Measurements from ENCODE around the gene TBC1D16. TPM values are rescaled to one million over a fixed set of nuclear protein-coding genes. Genes with fewer than 3 reads are reported as not detected.

The TBC1D16 gene
- total and polyA plus RNA-seq, 2 donors (not counting 1 experiment from before 2014, with no cell fraction given), result 8.3 to 30.4 TPM

- H3K4me3 ChIP-seq (replicated peaks in 1 of 4; ENCODE audit: control extremely low read depth in 1 of 4, insufficient read depth in 1 of 4, low read depth in 3 of 4, low read length in 4 of 4), result no peak overlapping the region
- no peak overlapping the region for H3K27ac ChIP-seq (ENCODE audit: insufficient read depth, low read length)
- no peak for TF ChIP-seq EZH2 (IDR thresholded peaks at IDR 0.05; ENCODE audit: low read length, missing control alignments)
- no peak for TF ChIP-seq CTCF (conservative IDR thresholded peaks at IDR 0.05 in 1 of 2, IDR thresholded peaks at IDR 0.05 in 1 of 2; ENCODE audit: low read depth in 1 of 2, low read length in 2 of 2)
- H3K9ac ChIP-seq (ENCODE audit: insufficient read depth, low read length), result no peak overlapping the region
- no peak overlapping the region for H2AFZ ChIP-seq (ENCODE audit: low read length)
- H3K4me2 ChIP-seq (ENCODE audit: extremely low read depth, insufficient read depth, low read length), result no peak overlapping the region
- no peaks in the 10 kb centered on the region for H3K79me2 ChIP-seq (ENCODE audit: control insufficient read depth, insufficient read depth, low read length)
- H3K27me3 ChIP-seq (ENCODE audit: control insufficient read depth, insufficient read depth, low read length), result no peaks in the 10 kb centered on the region
- peaks cover 3% of the 10 kb centered on the region for H3K36me3 ChIP-seq (ENCODE audit: control insufficient read depth, insufficient read depth, low read length)
- DNase-seq (ENCODE audit: low read depth in 2 of 2), result peak; percentile 91 to 95
- H3K4me1 ChIP-seq (ENCODE audit: control insufficient read depth, extremely low read depth, insufficient read depth, low read length), result peaks cover 22% of the 10 kb centered on the region
- H4K20me1 ChIP-seq (ENCODE audit: control insufficient read depth, extremely low read depth, insufficient read depth, low read length), result no peaks in the 10 kb centered on the region
- no peaks in the 10 kb centered on the region for H3K9me3 ChIP-seq (ENCODE audit: control insufficient read depth, insufficient read depth, low read depth, low read length)
Measured at GRCh38 chr17:79947351-79948031, 88.2 kb downstream of the TBC1D16 start.

GRCh38 chr17:79946352-79947231, 89.1 kb downstream of the TBC1D16 start:
- Histone ChIP-seq H3K36me3 (ENCODE audit: control insufficient read depth, insufficient read depth, low read length) (peaks cover 3% of the 10 kb centered on the region), H3K4me1 (ENCODE audit: control insufficient read depth, extremely low read depth, insufficient read depth, low read length) (peaks cover 18% of the 10 kb centered on the region), H3K9ac (ENCODE audit: insufficient read depth, low read length) (no peak overlapping the region), H3K9me3 (ENCODE audit: control insufficient read depth, insufficient read depth, low read depth, low read length) (no peaks in the 10 kb centered on the region), H3K27ac (ENCODE audit: insufficient read depth, low read length) (no peak overlapping the region), H4K20me1 (ENCODE audit: control insufficient read depth, extremely low read depth, insufficient read depth, low read length) (no peaks in the 10 kb centered on the region), H2AFZ (ENCODE audit: low read length) (no peak overlapping the region), H3K4me3 (replicated peaks in 1 of 4; ENCODE audit: control extremely low read depth in 1 of 4, insufficient read depth in 1 of 4, low read depth in 3 of 4, low read length in 4 of 4) (no peak overlapping the region), H3K4me2 (ENCODE audit: extremely low read depth, insufficient read depth, low read length) (no peak overlapping the region), H3K27me3 (ENCODE audit: control insufficient read depth, insufficient read depth, low read length) (no peaks in the 10 kb centered on the region), H3K79me2 (ENCODE audit: control insufficient read depth, insufficient read depth, low read length) (no peaks in the 10 kb centered on the region)
- DNase-seq (ENCODE audit: low read depth in 2 of 2), result no peak
- no peak for TF ChIP-seq EZH2 (IDR thresholded peaks at IDR 0.05; ENCODE audit: low read length, missing control alignments)
- no peak for TF ChIP-seq CTCF (conservative IDR thresholded peaks at IDR 0.05 in 1 of 2, IDR thresholded peaks at IDR 0.05 in 1 of 2; ENCODE audit: low read depth in 1 of 2, low read length in 2 of 2)

GRCh38 chr17:79945591-79946255, 89.9 kb downstream of the TBC1D16 start:
- H3K79me2 ChIP-seq (ENCODE audit: control insufficient read depth, insufficient read depth, low read length), result no peaks in the 10 kb centered on the region
- H3K4me2 ChIP-seq (ENCODE audit: extremely low read depth, insufficient read depth, low read length), result no peak overlapping the region
- H3K27ac ChIP-seq (ENCODE audit: insufficient read depth, low read length), result no peak overlapping the region
- TF ChIP-seq EZH2 (IDR thresholded peaks at IDR 0.05; ENCODE audit: low read length, missing control alignments) (no peak), CTCF (conservative IDR thresholded peaks at IDR 0.05 in 1 of 2, IDR thresholded peaks at IDR 0.05 in 1 of 2; ENCODE audit: low read depth in 1 of 2, low read length in 2 of 2) (no peak)
- H3K9me3 ChIP-seq (ENCODE audit: control insufficient read depth, insufficient read depth, low read depth, low read length), result no peaks in the 10 kb centered on the region
- H3K9ac ChIP-seq (ENCODE audit: insufficient read depth, low read length), result no peak overlapping the region
- H3K36me3 ChIP-seq (ENCODE audit: control insufficient read depth, insufficient read depth, low read length), result peaks cover 3% of the 10 kb centered on the region
- H3K27me3 ChIP-seq (ENCODE audit: control insufficient read depth, insufficient read depth, low read length), result no peaks in the 10 kb centered on the region
- H2AFZ ChIP-seq (ENCODE audit: low read length), result no peak overlapping the region
- DNase-seq (ENCODE audit: low read depth in 2 of 2), result peak in 1 of 2 donors; percentile 84
- H3K4me1 ChIP-seq (ENCODE audit: control insufficient read depth, extremely low read depth, insufficient read depth, low read length), result peaks cover 9% of the 10 kb centered on the region
- H4K20me1 ChIP-seq (ENCODE audit: control insufficient read depth, extremely low read depth, insufficient read depth, low read length), result no peaks in the 10 kb centered on the region
- H3K4me3 ChIP-seq (replicated peaks in 1 of 4; ENCODE audit: control extremely low read depth in 1 of 4, insufficient read depth in 1 of 4, low read depth in 3 of 4, low read length in 4 of 4), result no peak overlapping the region
